Activated naive CD4-positive, alpha-beta T cell treated with anti-CD3 and anti-CD28 coated beads, Interleukin-2, amount 10 ng/mL, durations not matched to agents 7 days and 5 days (primary cell): Measurements from ENCODE around the gene SGTA.

Experiments
- CTCF ChIA-PET: fragments of 350-600 bp; sonication (Branson Sonifier 250); formaldehyde crosslinking; loops from one replicate; lab custom pipeline; 2021; ENCODE audit warnings: antibody characterized with exemption; lab: Charles Lee
- DNase-seq: peaks from one replicate; pipeline ENCODE4 v3.0.0-alpha.2; 2020
- H3K27ac Mint-ChIP-seq: one replicate; pipeline ENCODE4 v1.8.0; 2021; ENCODE audit warnings: mild to moderate bottlenecking, moderate library complexity, mixed read lengths
- H3K27me3 Mint-ChIP-seq: one replicate; pipeline ENCODE4 v1.8.0; 2021; ENCODE audit warnings: mild to moderate bottlenecking, mixed read lengths
- H3K36me3 Mint-ChIP-seq: one replicate; pipeline ENCODE4 v1.8.0; 2021; ENCODE audit warnings: mixed read lengths
- H3K4me1 Mint-ChIP-seq: one replicate; pipeline ENCODE4 v1.8.0; 2021; ENCODE audit warnings: mixed read lengths
- H3K4me3 Mint-ChIP-seq: one replicate; pipeline ENCODE4 v1.8.0; 2021; ENCODE audit warnings: mild to moderate bottlenecking, moderate library complexity, mixed read lengths
- H3K9me3 Mint-ChIP-seq: one replicate; pipeline ENCODE4 v1.8.0; 2021; ENCODE audit warnings: mixed read lengths

The SGTA gene

DNA sequence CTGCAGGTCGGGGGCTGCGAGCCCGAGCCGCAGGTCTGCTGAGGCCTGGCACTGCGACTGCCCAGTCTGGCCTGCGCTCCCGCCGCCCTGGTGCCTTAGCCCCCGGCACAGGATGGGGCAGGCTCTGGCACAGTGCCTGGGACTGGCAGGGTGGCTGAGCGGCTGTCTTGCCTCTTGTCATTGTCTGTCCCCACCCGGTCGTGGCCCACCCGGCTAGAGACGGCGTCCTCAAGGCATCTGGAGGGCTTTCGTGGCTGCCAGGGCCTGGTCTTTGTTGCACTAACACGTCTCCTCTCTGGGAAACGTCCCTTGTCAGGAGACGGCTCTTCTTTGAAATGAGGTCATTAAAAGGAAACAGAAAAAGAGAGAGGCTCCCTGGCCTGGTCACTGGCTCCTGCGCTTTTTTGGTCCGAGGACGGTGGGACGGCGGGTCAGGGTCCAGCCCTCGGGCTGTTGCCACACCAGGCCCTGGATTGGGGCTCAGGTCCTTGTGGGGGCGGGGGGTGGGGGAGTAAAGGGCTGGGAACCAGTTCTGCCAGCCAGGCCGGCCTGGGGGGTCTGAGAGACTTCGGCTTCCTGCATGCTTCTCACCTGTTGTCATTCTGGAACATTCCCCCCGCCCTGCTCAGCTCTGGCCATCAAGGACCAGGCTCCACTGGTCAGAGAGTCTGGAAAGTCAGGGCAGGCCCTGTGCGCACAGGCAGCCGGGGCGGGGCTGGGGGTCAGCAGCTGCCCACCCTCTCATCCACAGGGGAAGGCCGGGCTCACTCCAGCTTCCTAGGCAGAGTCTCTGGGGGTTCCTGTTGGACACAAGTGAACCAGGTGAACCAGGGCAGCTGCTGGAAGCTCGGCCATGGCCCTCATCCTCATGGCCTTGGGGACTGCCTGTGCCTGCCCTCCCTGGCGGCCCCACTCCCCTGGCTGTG, 30.4 kb upstream of the SGTA start:
- Mint-ChIP-seq H3K4me3 (no peak overlapping the region), H3K4me1 (no peaks in the 10 kb centered on the region), H3K9me3 (no peaks in the 10 kb centered on the region), H3K36me3 (peaks cover 7% of the 10 kb centered on the region), H3K27ac (no peak overlapping the region), H3K27me3 (no peaks in the 10 kb centered on the region)
- CTCF ChIA-PET: no interaction called here
- DNase-seq: no peak

DNA sequence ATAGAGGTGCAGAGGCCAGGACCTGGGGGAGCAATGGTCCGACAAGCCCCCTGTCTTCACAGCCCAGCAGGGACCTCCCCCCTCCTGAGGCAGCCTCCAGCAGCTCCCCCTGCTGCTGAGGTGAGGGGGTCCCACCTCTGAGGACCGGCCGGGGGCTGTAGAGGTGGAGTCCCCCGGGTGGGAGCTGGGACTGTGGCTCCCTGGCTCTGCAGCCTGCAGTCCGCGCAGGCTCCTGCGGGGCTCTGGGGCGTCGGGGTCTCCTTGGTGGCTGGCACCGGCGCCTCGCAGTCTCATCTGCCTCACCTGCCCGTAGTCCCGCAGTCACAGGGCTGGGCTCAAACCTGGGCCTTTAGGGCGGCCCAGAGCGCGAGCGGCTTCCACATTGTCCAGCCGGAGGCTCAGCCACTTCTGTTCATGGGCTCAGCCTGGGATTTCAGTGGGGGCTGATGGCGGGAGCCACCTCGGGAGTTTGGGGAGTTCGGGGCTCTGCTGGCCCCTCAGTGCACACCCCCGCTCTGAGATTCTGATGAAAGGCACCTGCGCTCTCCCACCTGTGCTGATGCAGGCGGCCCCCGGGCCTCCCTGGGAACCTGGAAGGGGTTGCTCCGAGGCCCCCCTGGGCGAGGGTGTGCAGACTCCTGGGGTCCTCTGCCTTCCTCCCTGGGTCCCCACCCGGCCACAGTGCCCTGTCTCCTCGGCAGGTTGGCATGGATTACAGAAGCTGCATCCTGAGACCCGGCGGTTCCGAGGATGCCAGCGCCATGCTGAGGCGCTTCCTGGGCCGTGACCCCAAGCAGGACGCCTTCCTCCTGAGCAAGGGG, 29.6 kb upstream of the SGTA start:
- H3K4me1 Mint-ChIP-seq: no peaks in the 10 kb centered on the region
- no peak overlapping the region for H3K27ac Mint-ChIP-seq
- no peaks in the 10 kb centered on the region for H3K9me3 Mint-ChIP-seq
- H3K4me3 Mint-ChIP-seq: no peak overlapping the region
- CTCF ChIA-PET: no interaction called here
- peaks cover 7% of the 10 kb centered on the region for H3K36me3 Mint-ChIP-seq
- no peak for DNase-seq
- no peaks in the 10 kb centered on the region for H3K27me3 Mint-ChIP-seq

DNA sequence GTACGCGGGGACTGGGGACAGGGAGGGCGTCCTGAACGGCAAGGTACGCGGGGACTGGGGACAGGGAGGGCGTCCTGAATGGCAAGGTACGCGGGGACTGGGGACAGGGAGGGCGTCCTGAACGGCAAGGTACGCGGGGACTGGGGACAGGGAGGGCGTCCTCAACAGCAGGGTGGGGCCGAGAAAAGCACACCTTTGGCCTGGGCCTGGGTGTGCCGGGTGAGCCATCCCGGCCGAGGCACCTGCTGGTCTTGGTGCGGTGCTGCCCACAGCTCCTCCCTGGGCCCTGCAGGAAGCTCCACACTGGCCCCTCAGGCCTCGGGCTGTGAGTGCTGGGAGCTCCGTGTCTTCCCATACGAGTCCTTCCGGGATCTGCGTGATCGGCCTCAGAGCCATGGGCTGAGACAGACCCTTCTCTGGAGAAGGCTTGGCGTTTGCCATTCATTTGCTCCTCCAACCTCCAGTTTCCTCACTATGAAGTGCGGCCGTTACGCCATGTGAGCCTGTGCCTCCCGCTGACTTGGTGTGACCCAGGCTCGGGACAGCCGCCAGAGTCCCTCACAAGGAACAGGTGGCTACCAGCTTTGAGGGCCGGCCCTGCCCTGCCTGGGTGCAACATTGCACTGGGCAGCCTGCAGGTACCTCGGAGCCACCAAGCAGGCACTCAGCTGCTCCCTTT, 28.8 kb upstream of the SGTA start:
- no peaks in the 10 kb centered on the region for H3K4me1 Mint-ChIP-seq
- no peak overlapping the region for H3K4me3 Mint-ChIP-seq
- no peak for DNase-seq
- H3K9me3 Mint-ChIP-seq: no peaks in the 10 kb centered on the region
- no peaks in the 10 kb centered on the region for H3K27me3 Mint-ChIP-seq
- peaks cover 7% of the 10 kb centered on the region for H3K36me3 Mint-ChIP-seq
- CTCF ChIA-PET: no interaction called here
- H3K27ac Mint-ChIP-seq: no peak overlapping the region

DNA sequence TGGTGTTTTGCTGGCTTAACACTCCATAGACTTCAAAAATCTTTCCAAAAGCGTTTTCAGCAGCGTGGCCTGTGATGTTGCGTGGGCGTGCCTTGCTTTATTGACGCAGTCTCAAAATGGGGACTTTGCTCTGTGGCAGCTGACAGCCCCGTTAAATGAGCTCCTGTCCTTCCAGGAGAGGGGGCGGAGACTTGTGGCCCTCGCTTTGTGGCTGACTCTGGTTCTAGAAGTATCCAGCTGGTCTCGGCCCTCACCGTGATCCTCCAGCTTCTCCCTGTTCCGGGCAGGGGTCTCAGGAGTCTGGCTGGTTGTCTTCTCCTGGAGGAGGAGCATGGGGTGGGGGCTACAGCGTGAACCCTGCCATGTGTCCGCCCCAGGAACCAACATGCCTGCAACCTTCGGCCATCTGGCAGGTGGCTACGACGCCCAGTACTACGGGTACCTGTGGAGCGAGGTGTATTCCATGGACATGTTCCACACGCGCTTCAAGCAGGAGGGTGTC, 28.2 kb upstream of the SGTA start:
- Mint-ChIP-seq H3K36me3 (peaks cover 7% of the 10 kb centered on the region), H3K27me3 (no peaks in the 10 kb centered on the region), H3K27ac (peak overlapping the region; percentile 7), H3K9me3 (no peaks in the 10 kb centered on the region), H3K4me1 (no peaks in the 10 kb centered on the region), H3K4me3 (no peak overlapping the region)
- DNase-seq: no peak
- CTCF ChIA-PET: no interaction called here

DNA sequence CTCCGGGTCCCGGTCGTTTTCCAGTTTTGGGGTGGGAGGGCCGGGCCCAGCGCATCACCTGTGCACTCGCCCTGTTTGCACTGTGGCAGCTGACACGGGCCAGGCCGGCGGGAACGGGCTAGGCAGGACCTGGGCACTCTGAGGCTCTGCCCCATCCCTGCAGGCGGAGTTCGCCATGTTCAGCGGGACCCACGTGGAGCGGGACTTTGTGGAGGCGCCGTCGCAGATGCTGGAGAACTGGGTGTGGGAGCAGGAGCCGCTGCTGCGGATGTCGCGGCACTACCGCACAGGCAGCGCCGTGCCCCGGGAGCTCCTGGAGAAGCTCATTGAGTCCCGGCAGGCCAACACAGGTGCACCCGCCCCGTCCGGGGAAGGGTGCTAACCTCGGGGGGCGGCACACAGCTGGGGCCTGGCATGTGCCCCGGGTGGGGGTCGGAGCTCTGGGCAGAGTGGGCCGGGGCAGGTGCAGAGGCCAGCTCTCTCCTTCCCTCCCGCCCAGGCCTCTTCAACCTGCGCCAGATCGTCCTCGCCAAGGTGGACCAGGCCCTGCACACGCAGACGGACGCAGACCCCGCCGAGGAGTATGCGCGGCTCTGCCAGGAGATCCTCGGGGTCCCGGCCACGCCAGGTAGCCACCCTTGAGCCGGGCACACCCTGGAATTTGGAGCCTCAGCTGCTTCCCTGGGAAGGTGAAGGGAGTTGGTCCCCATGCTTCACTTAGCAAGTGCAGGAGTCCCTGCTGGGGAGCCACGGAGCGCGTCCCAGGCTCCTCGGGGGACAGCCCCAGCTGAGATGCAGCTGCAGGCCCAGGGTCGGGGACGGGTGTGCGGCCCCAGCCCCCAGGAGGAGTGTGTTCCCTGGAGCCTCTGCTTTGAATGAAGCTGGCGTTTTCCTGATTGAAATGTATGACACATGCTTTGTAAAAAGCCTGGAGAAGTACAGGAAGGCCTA, 27.3 kb upstream of the SGTA start:
- Mint-ChIP-seq H3K4me3 (no peak overlapping the region), H3K9me3 (no peaks in the 10 kb centered on the region), H3K27ac (no peak overlapping the region), H3K36me3 (peaks cover 9% of the 10 kb centered on the region), H3K4me1 (no peaks in the 10 kb centered on the region), H3K27me3 (no peaks in the 10 kb centered on the region)
- no peak for DNase-seq
- CTCF ChIA-PET: no interaction called here

DNA sequence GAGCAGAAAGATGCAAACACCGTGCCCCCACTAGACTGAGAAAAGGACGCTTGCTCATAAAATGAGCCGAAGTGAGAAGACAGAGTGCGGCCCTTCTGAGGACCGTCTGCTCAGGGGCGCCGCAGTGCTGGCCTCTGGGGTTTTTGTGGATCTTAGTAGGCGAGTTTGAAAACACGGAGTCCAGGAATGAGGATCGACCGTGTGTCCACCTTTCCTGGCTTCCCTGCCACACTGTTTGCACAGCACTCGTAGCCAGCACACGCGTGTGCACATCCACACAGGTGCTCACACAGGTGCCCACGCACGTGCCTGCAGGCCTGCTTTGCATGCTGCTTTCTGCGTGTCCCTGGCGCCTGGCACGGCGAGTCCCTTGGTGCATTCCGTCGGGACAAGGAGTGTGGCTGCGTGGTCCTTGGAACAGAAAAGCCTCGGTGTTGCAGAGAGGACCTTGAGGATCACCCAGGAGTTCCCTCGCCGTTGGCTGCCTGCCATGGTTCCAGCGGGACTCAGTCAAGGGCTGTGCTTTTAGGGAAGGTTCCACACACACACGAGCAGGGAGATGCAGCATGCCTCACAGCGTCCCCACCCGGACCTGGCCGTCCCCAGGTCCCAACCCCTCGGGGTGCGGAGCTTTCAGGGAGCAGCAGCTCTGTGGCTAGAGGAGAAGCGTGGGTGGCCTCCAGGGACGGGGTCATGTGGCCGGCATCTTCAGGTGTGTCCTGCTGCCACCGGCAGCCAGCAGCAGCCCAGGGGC, 26.5 kb upstream of the SGTA start:
- no peak overlapping the region for H3K4me3 Mint-ChIP-seq
- no peaks in the 10 kb centered on the region for H3K27me3 Mint-ChIP-seq
- CTCF ChIA-PET: no interaction called here
- no peak for DNase-seq
- H3K4me1 Mint-ChIP-seq: no peaks in the 10 kb centered on the region
- H3K36me3 Mint-ChIP-seq: peaks cover 11% of the 10 kb centered on the region
- no peak overlapping the region for H3K27ac Mint-ChIP-seq
- H3K9me3 Mint-ChIP-seq: no peaks in the 10 kb centered on the region

DNA sequence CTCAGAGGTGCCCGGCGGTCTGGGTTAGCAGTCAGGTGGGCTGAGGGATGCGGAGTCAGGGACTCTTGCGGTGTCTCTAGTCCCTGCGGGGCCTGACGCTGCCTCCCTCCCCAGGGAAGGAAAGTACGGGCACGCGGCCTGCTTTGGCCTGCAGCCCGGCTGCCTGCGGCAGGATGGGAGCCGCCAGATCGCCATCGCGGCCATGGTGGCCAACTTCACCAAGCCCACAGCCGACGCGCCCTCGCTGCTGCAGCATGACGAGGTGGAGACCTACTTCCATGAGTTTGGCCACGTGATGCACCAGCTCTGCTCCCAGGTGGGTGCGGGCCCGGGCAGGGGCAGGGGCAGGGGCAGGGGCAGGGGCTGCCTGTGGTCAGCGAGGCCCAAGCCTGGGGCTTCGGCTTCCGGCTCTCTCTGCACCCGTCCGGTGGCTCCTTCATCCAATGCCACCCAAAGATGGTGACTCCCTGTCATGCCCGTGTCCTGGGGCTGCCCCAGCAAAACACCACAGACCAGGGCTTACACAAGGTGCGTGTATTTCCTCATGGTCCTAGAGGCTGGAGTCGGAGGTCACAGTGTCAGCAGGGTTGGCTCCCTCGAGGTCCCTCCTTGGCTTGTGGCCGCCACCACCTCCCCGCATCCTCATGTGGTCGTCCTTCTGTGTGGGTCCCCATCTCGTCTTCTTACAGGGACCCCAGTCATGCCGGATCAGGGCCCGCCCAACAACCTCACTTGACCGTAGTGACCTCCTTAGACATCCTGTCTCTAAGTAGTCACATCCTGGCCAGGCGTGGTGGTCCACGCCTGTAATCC, 25.3 kb upstream of the SGTA start:
- Mint-ChIP-seq H3K4me1 (no peaks in the 10 kb centered on the region), H3K27ac (no peak overlapping the region), H3K36me3 (peaks cover 11% of the 10 kb centered on the region), H3K27me3 (no peaks in the 10 kb centered on the region), H3K9me3 (no peaks in the 10 kb centered on the region), H3K4me3 (no peak overlapping the region)
- no peak for DNase-seq
- CTCF ChIA-PET: no interaction called here

DNA sequence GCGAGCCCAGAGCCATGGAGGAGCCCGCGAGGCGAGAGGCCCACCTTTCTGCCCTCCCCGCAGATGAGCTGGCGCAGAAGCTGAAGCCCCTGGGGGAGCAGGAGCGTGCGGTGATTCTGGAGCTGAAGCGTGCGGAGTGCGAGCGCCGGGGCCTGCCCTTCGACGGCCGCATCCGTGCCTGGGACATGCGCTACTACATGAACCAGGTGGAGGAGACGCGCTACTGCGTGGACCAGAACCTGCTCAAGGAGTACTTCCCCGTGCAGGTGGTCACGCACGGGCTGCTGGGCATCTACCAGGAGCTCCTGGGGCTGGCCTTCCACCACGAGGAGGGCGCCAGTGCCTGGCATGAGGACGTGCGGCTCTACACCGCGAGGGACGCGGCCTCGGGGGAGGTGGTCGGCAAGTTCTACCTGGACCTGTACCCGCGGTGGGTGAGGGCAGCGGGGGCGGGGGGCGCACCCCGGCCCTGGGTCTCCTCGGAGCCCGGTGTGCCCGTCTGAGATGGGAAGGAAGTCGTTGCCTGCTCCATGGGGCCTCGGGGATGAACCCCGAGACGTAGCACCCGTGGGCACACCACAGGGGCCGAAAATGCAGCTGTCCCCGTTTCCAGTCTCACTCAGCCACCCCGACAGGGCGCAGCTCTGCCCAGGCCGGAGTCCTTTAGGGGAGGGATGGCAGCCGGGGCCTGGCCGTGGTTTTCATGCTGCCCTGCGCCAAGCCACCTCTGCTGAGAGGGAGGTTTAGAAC, 24.5 kb upstream of the SGTA start:
- H3K36me3 Mint-ChIP-seq: peaks cover 14% of the 10 kb centered on the region
- CTCF ChIA-PET: no interaction called here
- no peaks in the 10 kb centered on the region for H3K4me1 Mint-ChIP-seq
- no peak overlapping the region for H3K27ac Mint-ChIP-seq
- DNase-seq: no peak
- no peaks in the 10 kb centered on the region for H3K27me3 Mint-ChIP-seq
- no peaks in the 10 kb centered on the region for H3K9me3 Mint-ChIP-seq
- H3K4me3 Mint-ChIP-seq: no peak overlapping the region

DNA sequence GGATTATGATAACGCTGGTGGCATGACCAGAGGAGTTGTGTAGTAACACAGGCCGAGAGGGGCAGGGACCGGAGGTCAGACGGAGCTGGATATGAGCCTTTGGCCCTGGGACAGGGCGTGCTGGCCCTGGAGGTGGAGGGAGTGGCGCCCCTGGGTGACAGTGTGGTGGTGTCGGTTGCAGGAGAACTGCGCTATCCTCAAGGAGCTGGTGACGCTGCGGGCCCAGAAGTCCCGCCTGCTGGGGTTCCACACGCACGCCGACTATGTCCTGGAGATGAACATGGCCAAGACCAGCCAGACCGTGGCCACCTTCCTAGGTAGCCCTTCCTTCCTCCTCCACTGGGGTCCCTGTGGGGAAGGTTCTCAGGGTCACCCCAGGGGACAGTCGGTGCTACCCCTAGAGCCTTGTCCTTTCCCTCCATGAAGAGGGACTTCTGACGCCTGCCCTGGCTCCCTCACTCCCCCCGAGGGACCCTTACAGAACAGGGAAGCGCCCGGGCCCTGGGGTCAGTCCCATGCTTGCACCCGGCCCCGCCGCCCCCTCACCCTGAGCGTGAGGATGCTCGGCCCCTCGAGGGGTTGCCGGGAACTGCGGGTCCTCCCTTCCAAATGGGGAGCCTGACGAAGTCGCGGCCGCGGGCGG, 23.8 kb upstream of the SGTA start:
- CTCF ChIA-PET: interaction anchor here (0.7 kb wide), 1 partner anchor 144 kb away, joined by 3 read pairs; no protein-coding TSS in a partner anchor
- no peak for DNase-seq
- H3K27ac Mint-ChIP-seq: no peak overlapping the region
- H3K36me3 Mint-ChIP-seq: peaks cover 17% of the 10 kb centered on the region
- no peaks in the 10 kb centered on the region for H3K27me3 Mint-ChIP-seq
- no peak overlapping the region for H3K4me3 Mint-ChIP-seq
- H3K9me3 Mint-ChIP-seq: no peaks in the 10 kb centered on the region
- no peaks in the 10 kb centered on the region for H3K4me1 Mint-ChIP-seq

DNA sequence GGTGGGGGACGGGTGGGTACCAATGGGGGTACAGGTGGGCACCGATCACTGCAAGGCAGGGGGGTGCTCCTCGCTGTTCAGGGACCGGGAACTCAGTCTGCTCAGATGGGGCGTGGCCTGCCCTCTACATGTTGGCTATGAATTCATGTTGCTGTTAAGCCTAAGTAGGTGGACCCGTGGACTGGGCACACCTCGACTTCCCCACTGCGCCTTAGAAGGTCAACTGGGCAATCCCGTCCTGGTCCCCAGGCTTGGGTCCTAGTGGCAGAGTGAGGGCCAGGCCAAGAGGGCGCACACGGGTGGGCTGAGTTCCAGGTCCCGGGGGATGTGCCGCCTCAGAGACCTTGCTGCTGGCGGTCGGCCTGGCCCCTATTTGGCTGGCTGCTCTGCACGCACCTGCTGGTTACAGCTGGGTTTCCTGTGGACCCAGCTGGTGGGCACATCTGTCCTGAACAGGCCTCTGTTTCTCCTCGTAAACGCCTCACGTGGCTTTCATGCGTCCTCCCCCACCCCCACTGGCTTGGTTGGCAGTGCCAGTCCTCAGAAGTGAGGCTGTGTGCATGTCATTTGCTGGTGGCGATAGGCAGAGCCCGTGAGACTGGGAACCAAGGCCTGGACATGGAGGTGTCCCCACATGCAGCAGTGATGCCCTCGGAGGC, 23.0 kb upstream of the SGTA start:
- CTCF ChIA-PET: no interaction called here
- Mint-ChIP-seq H3K4me1 (no peaks in the 10 kb centered on the region), H3K27me3 (no peaks in the 10 kb centered on the region), H3K36me3 (peaks cover 19% of the 10 kb centered on the region), H3K27ac (no peak overlapping the region), H3K9me3 (no peaks in the 10 kb centered on the region), H3K4me3 (no peak overlapping the region)
- no peak for DNase-seq

DNA sequence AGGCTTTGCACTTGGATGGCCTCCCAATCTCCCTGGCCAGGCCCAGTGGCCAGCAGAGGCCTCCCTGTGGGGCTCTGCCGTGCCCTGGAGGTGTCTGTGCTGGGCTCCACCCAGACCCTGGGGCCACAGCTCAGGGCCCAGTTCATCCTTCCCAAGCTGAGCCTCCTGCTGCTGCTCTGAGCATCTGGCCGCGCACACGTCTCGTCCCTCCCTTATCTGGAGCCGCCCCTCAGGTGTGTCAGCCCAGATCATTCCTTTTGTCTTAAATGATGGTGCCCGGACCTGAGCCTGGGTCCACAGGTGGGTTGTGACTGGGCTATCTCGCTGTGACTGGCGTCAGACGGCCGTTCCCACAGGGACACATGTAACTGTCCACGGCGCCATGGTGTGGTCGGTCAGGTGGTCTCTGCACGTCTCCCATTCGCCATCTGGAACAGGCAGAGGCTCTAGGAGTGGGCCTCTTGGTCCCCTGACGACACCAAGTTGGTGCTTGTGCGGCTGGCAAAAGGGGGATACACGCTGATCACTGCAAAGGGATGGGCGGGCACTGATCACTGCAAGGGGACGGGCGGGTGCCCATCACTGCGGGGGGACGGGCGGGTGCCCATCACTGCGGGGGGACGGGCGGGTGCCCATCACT, 22.3 kb upstream of the SGTA start:
- CTCF ChIA-PET: no interaction called here
- Mint-ChIP-seq H3K9me3 (no peaks in the 10 kb centered on the region), H3K27ac (no peak overlapping the region), H3K27me3 (no peaks in the 10 kb centered on the region), H3K36me3 (peaks cover 22% of the 10 kb centered on the region), H3K4me3 (no peak overlapping the region), H3K4me1 (no peaks in the 10 kb centered on the region)
- no peak for DNase-seq
